HG03175 (cell line): Measurements from ENCODE around the gene OR1J2.

Experiments used
- ATAC-seq: cut with Tn5 transposase; IDR thresholded peaks from one replicate; pipeline ENCODE4 v1.9.1; 2021; ENCODE audit warnings: mild to moderate bottlenecking, moderate library complexity; ENCODE audit not compliant: unreplicated experiment

Gene OR1J2

GRCh38 chr9:122546196-122546595, 35.6 kb downstream of the OR1J2 start:
- ATAC-seq: no peak

- ATAC-seq: no peak
These were observed 40.8 kb downstream of the OR1J2 start for GRCh38 chr9:122551371-122551770.

DNA sequence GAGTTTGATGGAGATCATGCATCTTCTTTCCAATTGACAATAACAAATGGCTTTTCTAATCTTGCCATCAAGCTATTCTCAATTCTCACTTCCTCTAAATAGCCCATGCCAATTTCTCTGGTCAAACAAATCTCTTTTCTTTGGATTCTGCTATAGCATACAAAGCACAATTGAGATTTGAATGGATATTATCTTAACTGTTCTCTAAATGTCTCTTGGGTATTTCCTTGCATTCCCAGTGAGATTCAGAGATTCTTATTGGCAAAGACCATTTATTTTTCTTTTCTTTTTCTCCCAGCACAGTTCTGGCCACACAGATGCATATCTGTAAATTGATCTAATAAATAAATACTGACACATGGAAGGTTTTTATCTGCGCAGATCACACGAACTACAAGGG, 42.2 kb downstream of the OR1J2 start, which contains the start of gene OR1N2:
OR1N2 (plus strand) TSS at position 301 of the 400 bp plus-strand sequence. CDS start 100 bp downstream, outside the sequence.
- no peak for ATAC-seq
